ENCODE results near the gene INHBC.
"Not testable (repeated sequence)": the region's sequence is repeated elsewhere in the genome, so short reads cannot be mapped to it uniquely, and the experiment has no call there.

Gene INHBC, protein sequence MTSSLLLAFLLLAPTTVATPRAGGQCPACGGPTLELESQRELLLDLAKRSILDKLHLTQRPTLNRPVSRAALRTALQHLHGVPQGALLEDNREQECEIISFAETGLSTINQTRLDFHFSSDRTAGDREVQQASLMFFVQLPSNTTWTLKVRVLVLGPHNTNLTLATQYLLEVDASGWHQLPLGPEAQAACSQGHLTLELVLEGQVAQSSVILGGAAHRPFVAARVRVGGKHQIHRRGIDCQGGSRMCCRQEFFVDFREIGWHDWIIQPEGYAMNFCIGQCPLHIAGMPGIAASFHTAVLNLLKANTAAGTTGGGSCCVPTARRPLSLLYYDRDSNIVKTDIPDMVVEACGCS

DNA sequence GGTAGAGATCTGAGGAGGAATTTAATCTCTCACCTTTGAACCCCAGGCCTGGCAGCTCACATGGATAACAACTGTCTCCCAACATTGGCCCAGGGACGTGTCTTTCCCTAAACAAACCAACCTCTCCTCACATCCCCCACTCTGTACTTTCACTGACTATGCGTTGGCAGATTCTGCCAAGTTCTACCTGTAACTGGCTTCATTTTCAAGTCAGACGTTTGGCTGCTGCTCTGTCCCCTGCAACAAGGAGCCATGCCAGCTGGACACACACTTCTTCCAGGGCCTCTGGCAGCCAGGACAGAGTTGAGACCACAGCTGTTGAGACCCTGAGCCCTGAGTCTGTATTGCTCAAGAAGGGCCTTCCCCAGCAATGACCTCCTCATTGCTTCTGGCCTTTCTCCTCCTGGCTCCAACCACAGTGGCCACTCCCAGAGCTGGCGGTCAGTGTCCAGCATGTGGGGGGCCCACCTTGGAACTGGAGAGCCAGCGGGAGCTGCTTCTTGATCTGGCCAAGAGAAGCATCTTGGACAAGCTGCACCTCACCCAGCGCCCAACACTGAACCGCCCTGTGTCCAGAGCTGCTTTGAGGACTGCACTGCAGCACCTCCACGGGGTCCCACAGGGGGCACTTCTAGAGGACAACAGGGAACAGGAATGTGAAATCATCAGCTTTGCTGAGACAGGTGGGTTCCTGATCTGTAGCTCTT is at the start of gene INHBC:
TSS of gene INHBC (plus strand) at position 268 of the 707 bp plus-strand sequence. CDS start at position 371, 103 bp downstream.
- DNase-seq: no peak

DNA sequence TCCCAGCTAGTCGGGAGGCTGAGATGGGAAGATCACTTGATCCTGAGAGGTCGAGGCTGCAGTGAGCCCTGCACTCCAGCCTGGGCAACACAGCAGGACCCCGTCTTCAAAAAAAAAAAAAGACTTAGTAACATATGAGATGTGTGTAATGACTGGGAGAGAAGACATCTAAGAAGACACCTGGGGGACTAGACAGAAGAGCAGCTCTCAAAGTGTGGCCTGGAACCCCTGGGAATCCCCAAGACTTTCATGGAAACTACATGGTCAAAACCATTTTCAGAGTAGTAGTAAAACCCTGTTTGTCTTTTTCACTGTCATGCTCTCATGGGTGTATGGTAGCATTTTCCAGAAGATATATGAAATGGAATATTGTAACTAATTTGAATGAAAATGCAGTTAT is 49.0 kb upstream of the INHBC start:
- no peak for DNase-seq

- DNase-seq: no peak
Observed at GRCh38 chr12:57386187-57386720, 48.3 kb upstream of the INHBC start.

DNA sequence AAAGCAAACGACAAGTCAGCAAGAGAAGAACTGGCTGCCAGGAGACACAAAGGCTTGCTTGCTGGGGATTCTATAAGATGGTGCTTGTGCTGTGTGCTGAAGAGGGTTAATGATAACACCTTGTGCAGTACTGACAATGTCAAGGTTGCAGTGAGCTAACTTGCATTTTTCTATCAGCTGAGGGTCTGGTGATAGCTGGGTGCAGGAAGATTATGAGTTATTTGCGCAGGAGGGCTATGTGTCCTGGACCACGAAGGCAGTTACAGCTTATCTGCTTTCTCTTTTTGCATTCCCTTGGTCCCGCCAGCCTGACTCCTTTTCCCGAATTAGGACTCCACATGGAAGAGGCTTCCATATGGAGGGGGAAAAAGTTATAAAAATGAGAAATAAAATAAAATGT is 46.2 kb upstream of the INHBC start:
- DNase-seq: no peak

- no peak for DNase-seq
Observed at GRCh38 chr12:57389033-57389432, 45.6 kb upstream of the INHBC start.

DNA sequence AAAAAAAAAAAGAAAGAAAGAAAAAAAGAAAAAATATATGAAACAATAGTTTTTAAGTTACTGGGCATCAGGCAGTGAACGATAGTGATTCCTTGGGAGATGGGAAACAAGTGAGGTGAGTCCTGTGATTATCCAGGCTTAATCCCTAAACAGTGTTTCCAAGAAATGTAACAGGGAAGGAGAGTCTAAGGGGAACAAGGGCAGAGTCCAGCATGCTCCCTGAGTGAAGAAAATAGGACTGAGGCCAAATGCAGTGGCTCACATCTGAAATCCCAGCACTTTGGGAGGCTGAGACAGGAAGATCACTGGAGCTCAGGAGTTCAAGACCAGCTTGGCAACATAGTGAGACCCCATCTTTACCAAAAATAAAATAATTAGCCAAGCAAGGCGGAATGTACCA is 44.4 kb upstream of the INHBC start:
- DNase-seq: no peak

- no peak for DNase-seq
Observed at GRCh38 chr12:57395121-57395520, 39.5 kb upstream of the INHBC start.

DNA sequence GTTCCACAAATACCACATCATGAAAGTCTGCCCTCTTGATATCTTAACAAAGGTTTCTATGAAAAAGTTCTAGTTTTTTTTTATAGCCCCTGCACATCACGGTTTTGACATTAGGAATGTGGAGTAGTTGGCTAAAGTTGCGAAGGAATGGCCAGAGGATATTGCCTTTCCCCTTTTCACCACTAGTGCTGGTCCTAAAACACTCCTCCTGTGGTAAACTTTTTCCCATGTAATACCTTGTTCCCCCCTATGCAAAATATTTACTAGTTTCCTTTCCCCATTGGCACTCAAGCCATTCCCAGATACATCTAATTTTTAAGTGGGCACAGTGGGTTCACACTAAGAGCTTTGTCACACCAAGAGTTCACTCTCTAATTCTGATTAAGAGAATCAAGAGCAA is 37.1 kb upstream of the INHBC start:
- DNase-seq: no peak

DNA sequence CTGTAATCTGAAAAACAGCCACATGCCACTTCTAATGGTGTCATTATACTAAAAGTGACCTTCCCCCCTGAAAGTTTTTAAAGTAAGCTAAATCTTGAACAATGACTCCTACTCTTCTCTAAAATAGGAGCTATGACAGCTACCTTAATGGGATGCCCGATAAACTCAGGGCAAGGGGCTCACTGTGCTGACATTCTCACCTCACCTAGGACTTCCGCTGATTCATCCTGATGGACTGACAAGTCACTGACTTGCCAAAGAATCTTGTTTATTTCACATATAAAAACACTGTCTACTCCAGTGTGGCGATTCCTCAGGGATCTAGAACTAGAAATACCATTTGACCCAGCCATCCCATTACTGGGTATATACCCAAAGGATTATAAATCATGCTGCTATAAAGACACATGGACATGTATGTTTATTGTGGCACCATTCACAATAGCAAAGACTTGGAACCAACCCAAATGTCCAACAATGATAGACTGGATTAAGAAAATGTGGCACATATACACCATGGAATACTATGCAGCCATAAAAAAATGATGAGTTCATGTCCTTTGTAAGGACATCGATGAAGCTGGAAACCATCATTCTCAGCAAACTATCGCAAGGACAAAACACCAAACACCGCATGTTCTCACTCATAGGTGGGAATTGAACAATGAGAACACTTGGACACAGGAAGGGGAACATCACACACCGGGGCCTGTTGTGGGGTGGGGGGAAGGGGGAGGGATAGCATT is 34.7 kb upstream of the INHBC start:
- DNase-seq: not testable (repeated sequence)

DNA sequence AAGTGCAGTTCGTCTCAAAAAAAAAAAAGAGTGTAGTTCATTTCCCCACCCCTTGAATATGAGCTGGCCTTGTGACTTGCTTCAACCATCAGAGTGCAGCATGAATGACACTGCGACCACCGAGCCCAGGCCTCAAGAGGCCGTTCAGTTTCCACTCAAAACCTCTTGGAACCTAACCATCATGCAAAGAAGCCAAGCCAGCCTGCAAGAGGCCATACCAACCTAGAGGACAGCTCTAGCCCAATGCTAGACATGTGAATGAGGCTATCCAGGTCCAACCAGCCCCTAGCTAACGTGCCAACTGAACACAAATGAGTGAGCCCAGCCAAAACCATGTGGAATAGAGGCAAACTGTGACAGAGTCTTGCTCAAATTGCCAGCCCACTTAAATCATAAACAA is 33.4 kb upstream of the INHBC start:
- DNase-seq: no peak

- DNase-seq: not testable (repeated sequence)
Observed at GRCh38 chr12:57402156-57402555, 32.4 kb upstream of the INHBC start.

GRCh38 chr12:57404966-57405640 is 29.5 kb upstream of the INHBC start:
- DNase-seq: no peak

DNA sequence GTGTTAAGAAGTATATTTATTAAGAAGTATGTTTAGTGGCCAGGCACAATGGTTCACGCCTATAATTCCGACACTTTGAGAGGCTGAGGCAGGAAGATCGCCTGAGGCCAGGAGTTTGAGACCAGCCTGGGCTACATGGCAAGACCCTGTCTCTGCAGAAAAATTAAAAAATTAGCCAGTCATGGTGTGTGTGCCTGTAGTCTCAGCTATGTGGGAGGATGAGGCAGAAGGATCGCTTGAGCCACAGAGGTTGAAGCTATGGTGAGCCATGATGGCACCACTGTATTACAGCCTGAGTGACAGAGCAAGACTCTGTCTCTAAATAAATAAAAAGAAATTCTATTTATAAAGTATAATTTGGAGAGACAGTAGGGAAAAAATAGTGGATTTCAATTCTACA is 24.1 kb upstream of the INHBC start:
- no peak for DNase-seq

DNA sequence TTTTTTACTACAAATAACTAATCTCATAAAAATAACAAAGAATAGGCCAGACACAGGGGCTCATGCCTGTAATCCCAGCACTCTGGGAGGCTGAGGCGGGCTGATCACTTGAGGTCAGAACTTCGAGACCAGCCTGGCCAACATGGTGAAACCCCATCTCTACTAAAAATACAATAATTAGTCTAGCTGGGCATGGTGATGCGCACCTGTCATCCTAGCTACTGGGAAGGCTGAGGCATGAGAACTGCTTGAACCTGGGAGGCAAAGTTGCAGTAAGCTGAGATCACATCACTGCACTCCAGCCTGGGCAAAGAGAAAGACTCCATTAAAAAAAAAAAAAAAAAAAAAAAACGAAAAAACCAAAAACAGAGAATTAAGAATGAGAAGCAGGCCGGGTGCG is 20.4 kb upstream of the INHBC start:
- DNase-seq: not testable (repeated sequence)

- no peak for DNase-seq
Observed at GRCh38 chr12:57415088-57415487, 19.5 kb upstream of the INHBC start.

DNA sequence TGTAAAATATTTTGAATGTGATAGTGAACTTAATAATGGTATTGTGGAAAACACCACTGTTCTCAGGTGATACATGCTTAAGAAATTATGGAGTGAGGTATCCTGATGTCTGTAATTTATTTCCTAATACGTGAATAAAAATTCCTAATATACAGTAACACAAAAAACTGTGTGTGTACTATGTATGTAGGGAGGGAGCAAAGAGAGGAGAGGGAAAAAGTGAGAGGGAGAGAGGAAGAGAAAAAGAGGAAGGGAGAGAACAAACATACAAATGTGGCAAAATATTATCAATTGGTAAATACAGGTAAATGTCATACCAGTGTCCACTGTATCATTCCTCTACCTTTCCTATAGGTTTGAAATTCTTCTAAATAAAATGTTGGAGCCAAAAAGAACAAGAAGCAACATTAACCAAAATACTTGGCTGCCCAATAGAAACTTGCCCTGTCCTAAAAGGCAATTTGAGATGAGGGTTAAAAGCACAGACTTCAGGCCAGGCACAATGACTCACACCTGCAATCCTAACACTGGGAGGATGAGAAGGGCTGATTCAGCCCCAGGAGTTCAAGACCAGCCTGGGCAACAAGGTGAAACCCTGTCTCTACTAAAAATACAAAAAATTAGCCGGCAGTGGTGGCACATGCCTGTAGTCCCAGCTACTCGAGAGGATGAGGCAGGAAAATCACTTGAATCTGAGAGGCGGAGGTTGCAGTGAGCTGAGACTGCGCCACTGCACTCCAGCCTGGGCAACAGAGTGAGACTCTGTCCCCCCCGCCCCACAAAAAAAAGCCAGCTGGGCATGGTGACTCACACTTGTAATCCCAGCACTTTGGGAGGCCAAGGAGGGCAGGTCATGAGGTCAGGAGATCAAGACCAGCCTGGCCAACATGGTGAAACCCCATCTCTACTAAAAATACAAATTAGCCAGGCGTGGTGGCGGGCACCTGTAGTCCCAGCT is 18.3 kb upstream of the INHBC start:
- no peak for DNase-seq

DNA sequence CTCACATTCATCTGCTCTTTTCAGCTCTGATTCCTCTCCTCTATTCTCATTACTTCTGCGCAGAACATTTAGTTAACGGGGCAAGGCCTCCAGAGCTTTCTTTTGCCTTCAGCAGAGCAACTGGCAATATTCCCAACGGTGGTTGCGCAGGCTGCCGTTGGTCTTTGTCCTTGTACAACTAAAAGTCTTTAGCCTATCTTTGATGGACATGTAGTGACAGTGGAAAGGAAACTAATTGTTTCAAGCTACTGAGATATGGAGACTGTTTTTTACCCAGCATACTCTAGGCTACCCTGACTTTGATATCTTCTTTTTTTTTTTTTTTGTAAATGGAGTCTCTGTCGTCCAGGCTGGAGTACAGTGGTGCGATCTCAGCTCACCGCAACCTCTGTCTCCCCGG is 16.3 kb upstream of the INHBC start:
- DNase-seq: no peak

- no peak for DNase-seq
Observed at GRCh38 chr12:57419495-57419894, 15.1 kb upstream of the INHBC start.

GRCh38 chr12:57420482-57420881 is 14.1 kb upstream of the INHBC start:
- no peak for DNase-seq

- not testable (repeated sequence) for DNase-seq
Observed at GRCh38 chr12:57426948-57427347, 7.6 kb upstream of the INHBC start.

GRCh38 chr12:57428965-57429364 is 5.6 kb upstream of the INHBC start:
- no peak for DNase-seq

All from inflammatory macrophage treated with lipopolysaccharide for 1 hour (primary cell).